ENCODE data around the gene ACOT4.
"Not testable (repeated sequence)": the region's sequence is repeated elsewhere in the genome, so short reads cannot be mapped to it uniquely, and the experiment has no call there.

Gene ACOT4, protein sequence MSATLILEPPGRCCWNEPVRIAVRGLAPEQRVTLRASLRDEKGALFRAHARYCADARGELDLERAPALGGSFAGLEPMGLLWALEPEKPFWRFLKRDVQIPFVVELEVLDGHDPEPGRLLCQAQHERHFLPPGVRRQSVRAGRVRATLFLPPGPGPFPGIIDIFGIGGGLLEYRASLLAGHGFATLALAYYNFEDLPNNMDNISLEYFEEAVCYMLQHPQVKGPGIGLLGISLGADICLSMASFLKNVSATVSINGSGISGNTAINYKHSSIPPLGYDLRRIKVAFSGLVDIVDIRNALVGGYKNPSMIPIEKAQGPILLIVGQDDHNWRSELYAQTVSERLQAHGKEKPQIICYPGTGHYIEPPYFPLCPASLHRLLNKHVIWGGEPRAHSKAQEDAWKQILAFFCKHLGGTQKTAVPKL

DNA sequence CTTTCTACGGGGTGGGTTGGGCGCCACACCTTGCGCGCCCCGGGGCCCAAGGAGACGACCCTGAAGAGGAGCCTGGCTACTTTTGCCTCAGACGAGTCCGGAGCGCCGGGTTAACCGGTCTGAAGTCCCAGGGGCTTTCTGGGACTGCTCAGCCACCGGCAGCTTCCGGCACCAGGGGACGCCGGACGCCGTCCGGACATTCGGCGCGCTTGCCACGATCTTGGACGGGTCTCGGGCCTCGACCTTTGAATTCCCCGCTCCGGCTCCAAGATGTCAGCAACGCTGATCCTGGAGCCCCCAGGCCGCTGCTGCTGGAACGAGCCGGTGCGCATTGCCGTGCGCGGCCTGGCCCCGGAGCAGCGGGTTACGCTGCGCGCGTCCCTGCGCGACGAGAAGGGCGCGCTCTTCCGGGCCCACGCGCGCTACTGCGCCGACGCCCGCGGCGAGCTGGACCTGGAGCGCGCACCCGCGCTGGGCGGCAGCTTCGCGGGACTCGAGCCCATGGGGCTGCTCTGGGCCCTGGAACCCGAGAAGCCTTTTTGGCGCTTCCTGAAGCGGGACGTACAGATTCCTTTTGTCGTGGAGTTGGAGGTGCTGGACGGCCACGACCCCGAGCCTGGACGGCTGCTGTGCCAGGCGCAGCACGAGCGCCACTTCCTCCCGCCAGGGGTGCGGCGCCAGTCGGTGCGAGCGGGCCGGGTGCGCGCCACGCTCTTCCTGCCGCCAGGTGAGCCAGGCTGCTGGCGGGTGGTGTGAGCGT is at the start of gene ACOT4:
Gene ACOT4 (plus strand): TSS at position 184 of the 760 bp plus-strand sequence. CDS start 87 bp downstream, at position 271.
- intact Hi-C loops (cut with DNase I): no loop called here
- DNase-seq: peak in 3 of 10 donors; percentile 11 to 89 (median 27)

DNA sequence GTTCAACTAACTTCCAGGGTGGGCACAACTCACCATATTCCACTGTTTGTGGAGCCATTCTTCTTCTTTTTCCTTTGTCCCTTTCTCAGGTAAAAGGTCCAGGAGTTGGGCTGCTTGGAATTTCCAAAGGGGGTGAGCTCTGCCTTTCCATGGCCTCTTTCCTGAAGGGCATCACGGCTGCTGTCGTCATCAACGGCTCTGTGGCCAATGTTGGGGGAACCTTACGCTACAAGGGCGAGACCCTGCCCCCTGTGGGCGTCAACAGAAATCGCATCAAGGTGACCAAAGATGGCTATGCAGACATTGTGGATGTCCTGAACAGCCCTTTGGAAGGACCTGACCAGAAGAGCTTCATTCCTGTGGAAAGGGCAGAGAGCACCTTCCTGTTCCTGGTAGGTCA is 48.7 kb upstream of the ACOT4 start:
- intact Hi-C loops (cut with DNase I); DNase-seq: not testable (repeated sequence)

DNA sequence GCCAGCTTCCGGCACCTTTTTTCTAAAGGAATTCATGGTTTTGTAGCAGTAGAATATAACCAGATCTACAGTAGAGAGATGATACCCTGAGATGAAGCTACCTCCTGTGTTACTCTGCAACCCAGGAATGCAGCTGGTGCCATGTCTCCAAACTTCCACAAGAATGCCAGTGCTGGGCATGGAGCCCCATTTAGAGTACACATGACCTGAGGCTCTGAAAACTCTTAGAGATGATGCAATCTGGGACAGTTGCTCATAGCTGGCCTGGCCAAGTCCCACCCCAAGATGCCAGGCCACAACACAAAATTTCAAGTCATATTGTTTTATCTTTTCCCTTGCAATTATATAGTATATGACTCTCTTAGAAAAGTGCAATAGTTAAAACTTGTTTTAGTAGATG is 46.3 kb upstream of the ACOT4 start:
- DNase-seq; intact Hi-C loops (cut with DNase I): not testable (repeated sequence)

DNA sequence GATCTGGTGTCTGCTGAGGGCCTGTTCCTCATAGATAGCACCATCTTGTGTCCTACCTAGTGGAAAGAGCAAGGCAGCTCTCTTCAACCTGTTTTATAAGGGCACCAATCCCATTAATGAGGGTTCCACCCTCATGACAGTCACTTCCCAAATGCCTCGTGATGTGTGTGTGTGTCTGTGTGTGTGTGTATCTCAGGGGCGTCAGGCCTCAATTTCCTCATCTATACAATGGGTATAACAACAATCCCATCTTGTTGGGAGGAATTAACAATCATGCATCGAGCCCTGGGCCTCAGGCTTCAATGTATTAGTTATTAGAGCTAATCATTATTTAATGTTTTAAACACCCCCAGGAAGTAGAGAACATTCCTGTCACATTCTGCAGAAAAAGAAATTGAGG is 42.6 kb upstream of the ACOT4 start:
- DNase-seq; intact Hi-C loops (cut with DNase I): not testable (repeated sequence)

DNA sequence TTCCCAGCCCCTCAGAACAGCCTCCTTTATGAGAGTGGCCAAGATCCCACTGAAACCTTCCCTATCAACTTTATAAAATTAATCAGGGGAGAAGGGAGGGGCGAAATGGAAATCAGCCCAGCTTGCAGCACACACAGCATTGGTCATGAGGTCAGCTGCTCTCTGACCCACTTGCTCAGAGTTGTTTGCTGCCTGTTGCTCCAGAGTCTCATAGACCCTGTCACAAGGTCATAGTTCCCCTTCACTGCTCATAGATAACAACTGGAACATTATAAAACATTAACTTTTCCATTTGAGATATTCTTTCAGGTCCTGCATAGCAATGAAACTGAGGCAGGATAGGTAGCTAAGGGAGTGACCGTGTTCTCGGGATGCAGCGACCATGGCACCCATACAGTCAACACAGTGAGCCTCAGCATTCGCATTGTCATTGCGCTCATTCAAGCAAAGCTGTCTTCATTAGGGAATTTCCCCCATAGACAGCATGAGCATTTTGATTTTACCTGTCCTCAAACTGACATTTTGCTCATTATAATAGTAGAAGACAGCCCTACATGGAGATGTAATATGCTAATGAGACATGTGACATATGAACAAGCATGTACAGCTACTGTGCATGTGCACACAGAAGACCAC is 41.7 kb upstream of the ACOT4 start:
- intact Hi-C loops (cut with DNase I); DNase-seq: not testable (repeated sequence)

DNA sequence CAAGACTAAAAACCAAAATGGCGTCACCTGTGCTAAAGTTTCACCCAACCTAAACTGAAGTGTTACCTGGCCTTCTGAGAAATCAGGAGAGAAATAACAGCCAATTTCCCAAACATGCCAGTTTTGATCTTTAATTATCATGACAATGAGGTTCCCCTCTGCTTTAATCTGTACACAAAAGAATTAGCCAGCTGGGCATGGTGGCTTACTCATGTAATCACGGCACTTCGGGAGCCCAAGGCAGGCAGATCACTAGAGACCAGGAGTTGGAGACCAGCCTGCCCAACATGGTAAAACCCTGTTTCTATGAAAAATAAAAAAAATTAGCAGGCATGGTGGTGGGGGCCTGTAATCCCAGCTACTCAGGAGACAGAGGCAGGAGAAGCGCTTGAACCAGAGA is 37.8 kb upstream of the ACOT4 start:
- DNase-seq: no peak
- intact Hi-C loops (cut with DNase I): no loop called here

DNA sequence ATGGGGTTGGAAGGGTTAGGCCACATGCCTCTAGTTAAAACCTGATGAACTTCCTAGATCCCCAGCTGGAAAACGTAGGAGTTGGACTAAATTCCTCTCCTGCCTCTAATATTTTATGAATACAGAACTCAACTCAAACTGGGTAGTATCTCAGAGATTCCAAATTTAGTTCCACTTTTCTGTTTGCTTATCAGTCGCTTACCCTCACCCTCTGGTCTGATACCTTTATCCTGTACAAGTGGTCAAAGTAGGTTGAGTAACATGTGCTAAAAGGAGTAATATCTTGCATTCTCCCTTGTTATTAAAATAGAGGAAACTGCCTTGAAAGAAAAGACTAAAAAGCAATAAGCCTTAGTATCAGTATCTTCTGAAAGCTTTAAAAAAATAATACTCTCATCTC is 34.5 kb upstream of the ACOT4 start:
- intact Hi-C loops (cut with DNase I); DNase-seq: not testable (repeated sequence)

DNA sequence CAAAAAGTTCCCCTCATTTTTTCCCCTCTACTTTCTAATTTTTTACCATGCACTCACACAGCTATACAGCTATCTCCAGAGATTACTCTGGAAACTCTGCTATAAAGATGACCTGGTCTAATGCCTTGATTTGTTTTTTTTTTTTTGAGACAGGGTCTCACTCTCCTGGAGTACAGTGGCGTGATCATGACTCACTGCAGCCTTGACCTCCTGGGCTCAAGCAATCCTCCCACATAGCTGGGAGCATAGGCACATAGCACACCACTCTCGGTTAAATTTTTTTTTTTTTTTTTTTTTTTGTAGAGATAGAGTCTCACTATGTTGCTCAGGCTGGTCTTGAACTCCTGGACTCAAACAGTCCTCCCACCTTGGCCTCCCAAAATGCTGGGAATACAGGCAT is 33.4 kb upstream of the ACOT4 start:
- not testable (repeated sequence) for DNase-seq

DNA sequence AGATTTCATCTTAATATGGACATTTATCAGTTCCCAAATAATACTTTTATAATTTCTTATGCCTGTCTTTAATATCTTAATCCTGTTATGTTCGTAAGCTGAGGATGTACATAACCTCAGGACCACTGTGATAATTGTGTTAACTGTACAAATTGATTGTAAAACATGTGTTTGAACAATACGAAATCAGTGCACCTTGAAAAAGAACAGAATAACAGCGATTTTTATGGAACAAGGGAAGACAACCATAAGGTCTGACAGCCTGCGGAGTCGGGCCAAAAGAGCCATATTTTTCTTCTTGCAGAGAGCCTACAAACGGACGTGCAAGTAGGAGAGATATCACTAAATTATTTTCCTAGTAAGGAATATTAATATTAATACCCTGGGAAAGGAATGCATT is 29.4 kb upstream of the ACOT4 start:
- DNase-seq; intact Hi-C loops (cut with DNase I): not testable (repeated sequence)

More for the DNA sequence above, 33.4 kb upstream of the ACOT4 start:
- intact Hi-C loops (cut with DNase I): not testable (repeated sequence)

DNA sequence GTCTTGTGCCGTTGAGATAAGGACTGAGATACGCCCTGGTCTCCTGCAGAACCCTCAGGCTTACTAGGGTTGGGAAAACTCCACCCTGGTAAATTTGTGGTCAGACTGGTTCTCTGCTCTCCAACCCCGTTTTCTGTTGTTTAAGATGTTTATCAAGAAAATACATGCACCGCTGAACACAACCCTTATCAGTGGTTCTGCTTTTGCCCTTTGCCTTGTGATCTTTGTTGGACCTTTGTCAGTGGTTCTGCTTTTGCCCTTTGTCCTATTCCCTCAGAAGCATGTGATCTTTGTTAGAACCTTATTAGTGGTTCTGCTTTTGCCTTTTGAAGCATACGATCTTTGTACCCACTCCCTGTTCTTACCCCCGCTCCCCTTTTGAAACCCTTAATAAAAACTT is 29.0 kb upstream of the ACOT4 start:
- DNase-seq; intact Hi-C loops (cut with DNase I): not testable (repeated sequence)

DNA sequence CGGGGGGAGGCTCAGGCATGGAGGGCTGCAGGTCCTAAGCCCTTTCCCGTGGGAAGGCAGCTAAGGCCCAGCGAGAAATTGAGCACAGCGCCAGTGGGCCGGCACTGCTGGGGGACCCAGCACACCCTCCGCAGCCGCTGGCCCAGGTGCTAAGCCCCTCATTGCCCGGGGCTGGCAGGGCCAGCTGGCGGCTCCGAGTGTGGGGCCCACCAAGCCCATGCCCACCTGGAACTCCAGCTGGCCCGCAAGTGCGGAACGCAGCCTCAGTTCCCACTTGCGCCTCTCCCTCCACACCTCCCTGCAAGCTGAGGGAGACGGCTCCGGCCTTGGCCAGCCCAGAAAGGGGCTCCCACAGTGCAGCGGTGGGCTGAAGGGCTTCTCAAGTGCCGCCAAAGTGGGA is 25.2 kb upstream of the ACOT4 start:
- intact Hi-C loops (cut with DNase I): loop anchor here (5.0 kb wide), 1 partner anchor 74 kb away; the partner anchor contains the start of gene RIOX1

DNA sequence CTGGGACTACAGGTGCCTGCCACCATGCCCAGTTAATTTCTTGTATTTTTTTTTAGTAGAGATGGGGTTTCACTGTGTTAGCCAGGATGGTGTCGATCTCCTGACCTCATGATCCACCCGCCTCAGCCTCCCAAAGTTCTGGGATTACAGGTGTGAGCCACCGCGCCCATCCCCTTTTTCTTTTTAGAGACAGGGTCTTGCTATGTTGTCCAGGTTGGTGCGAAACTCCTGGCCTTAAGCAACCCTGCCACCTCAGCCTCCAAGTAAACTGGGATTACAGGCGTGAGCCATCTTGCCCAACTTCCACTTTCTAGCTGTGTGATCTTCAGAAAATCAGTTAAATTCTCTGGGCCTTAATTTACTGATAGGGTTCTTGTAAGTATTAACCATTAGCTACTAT is 24.7 kb upstream of the ACOT4 start:
- not testable (repeated sequence) for DNase-seq
- intact Hi-C loops (cut with DNase I): loop anchor here (5.0 kb wide), 1 partner anchor 75 kb away; the partner anchor contains the start of gene RIOX1

More for the DNA sequence above, 25.2 kb upstream of the ACOT4 start:
- DNase-seq: peak in 1 of 10 donors; percentile 52

DNA sequence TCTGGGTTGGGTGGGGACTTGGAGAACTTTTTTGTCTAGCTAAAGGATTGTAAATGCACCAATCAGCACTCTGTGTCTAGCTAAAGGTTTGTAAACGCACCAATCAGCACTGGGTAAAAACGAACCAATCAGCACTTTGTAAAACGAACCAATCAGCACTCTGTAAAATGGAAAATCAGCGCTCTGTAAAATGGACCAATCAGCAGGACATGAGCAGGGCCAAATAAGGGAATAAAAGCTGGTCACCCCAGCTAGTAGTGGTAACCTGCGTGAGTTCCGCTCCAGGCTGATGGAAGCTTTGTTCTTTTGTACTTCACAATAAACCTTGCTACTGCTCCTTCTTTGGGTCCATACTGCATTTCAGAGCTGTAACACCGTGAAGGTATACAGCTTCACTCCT is 24.3 kb upstream of the ACOT4 start:
- no peak for DNase-seq
- intact Hi-C loops (cut with DNase I): loop anchor here (5.0 kb wide), 1 partner anchor 75 kb away; the partner anchor contains the start of gene RIOX1

DNA sequence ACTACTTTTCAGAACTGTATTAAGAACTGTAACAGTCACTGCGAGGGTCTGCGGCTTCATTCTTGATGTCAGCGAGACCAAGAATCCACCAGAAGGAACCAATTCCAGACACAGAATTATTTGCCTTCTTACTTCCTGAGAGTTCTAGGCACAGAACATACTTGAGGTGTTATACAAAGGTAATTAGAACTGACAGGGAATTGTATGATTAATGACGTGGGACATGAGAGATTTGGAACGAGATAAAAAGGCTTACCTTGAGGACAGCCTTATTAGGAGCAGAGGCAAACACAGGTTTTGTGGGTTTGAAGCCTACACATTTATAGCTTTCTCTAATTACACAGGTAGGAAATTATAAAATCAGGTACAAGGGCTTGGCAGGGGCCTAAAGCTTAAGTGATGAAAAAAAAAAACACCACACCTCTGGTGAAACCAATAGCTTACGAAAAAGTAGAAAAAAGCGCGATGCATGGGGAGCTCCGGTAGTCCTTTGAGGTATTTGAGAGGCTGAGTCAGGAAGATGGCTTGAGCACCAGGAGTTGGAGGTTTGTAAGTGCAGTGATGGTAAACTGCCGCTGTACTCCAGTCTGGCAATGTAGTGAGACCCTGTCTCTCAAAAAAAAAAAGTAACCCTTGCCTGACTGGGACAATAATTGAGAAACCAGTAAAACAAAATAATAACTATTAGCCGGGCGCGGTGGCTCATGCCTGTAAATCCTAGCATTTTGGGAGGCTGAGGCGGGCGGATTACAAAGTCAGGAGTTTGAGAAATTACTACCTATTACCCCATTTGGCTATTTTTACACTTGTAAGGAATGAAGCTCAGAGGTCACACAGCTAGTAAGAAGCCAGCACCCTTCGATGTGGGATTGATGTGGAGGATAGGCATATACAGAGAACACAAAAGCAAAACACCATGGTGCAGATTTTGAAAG is 23.5 kb upstream of the ACOT4 start:
- DNase-seq: no peak
- intact Hi-C loops (cut with DNase I): loop anchor here (5.0 kb wide), 1 partner anchor 76 kb away; the partner anchor contains the start of gene RIOX1

DNA sequence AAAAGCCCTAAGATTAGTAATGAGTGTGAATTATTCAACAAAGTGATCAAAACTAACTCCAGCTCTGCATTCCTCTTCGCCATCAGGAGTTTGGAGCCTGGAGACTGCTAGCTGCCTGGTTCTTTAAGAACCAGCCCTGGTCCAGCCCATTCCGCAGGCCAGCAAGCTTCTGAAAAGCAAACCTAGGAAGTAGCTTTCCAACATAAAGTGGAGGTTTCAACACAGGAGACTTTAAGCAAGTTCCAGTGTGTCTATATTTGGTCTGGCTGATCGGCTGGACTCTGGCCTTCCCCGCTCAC is 22.8 kb upstream of the ACOT4 start:
- not testable (repeated sequence) for DNase-seq
- intact Hi-C loops (cut with DNase I): loop anchor here (5.0 kb wide), 1 partner anchor 77 kb away; the partner anchor contains the start of gene RIOX1

DNA sequence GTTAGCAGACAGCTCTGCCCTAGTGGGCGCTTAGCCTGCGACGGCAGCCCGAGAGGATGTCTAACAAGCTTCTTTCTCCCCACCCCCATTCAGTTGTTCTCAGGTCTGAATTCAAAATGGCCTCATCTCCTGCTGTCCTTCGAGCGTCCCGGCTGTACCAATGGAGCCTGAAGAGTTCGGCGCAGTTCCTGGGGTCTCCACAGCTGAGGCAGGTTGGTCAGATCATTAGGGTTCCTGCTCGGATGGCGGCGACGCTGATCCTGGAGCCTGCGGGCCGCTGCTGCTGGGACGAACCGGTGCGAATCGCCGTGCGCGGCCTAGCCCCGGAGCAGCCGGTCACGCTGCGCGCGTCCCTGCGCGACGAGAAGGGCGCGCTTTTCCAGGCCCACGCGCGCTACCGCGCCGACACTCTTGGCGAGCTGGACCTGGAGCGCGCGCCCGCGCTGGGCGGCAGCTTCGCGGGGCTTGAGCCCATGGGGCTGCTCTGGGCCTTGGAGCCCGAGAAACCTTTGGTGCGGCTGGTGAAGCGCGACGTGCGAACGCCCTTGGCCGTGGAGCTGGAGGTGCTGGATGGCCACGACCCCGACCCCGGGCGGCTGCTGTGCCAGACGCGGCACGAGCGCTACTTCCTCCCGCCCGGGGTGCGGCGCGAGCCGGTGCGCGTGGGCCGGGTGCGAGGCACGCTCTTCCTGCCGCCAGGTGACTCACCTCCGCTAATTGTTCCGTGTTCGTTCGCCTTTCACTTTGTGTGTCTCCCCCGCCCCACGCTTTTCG is 22.3 kb upstream of the ACOT4 start, which contains the start of gene ACOT2:
Gene ACOT2 (plus strand): TSS at position 29 of the 774 bp plus-strand sequence. CDS start 28 bp downstream, at position 57.
- intact Hi-C loops (cut with DNase I): loop anchor here (5.0 kb wide), 1 partner anchor 77 kb away; the partner anchor contains the start of gene RIOX1
- peak; percentile 42 to 95 (median 58) for DNase-seq

DNA sequence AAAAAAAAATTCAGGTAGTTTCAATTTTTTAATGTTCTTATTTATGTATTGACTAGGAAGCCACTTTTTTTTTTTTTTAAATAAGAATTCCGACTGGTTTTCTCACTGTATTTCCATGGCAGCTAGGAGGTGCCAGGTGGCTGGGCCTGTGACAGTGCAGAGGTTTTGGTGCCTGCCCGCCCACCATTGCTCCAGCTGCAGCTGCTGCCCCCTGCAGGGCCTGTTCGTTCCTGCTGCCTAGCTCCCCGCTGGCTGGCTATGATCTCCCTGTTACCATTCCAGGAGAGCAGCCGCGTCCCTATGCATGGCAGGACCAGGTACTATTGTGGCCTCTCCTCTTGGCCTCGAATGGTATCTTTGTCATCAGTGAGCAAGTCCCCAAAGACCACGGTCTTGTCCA is 20.8 kb upstream of the ACOT4 start:
- intact Hi-C loops (cut with DNase I): not testable (repeated sequence)
- peak in 5 of 10 donors; percentile 22 to 90 (median 51) for DNase-seq

DNA sequence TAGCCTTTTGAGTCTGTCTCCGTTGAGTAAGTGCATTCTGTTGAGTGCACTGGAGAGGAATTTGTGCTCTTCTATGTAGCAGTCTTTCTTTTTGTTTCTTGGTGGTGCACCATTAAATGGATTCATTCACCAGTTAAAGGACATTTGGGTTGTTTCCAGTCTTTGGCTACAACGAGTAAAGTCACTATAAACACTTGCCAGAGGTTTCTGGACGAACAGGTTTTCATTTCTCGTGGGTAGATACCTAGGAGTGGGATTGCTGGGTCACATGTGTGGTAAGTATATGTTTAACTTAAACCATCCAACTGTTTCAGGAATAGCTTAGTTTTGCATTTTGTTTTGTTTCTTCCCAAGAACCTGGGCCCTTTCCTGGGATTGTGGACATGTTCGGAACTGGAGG is 18.6 kb upstream of the ACOT4 start:
- DNase-seq; intact Hi-C loops (cut with DNase I): not testable (repeated sequence)

DNA sequence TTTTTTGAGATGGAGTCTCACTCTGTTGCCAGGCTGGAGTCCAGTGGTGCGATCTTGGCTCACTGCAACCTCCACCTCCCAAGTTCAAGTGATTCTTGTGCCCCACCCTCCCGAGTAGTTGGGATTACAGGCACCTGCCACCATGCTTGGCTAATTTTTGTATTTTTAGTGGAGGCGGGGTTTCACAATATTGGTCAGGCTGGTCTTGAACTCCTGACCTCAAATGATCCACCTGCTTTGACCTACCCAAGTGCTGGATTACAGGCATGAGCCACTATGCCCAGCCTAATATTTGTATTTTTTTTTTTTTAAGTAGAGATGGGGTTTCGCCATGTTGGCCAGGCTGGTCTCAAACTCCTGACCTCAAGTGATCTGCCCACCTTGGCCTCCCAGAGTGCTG is 17.9 kb upstream of the ACOT4 start:
- intact Hi-C loops (cut with DNase I); DNase-seq: not testable (repeated sequence)

Measured in posterior cingulate gyrus (tissue), 11 donors.